Activated T-cell treated with anti-CD3 and anti-CD28 coated beads for 48 hours (primary cell): ENCODE results near the gene MAGI3.
"Not testable (repeated sequence)": the region's sequence is repeated elsewhere in the genome, so short reads cannot be mapped to it uniquely, and the experiment has no call there.

ENCODE experiments used
- DNase-seq: peaks from one replicate; pipeline ENCODE4 v3.0.0-alpha.2; 2020; ENCODE audit warnings: low read depth

MAGI3 gene

GRCh38 chr1:113692824-113693431 is 302.6 kb downstream of the MAGI3 start:
- no peak for DNase-seq

GRCh38 chr1:113694910-113695309 is 304.6 kb downstream of the MAGI3 start:
- no peak for DNase-seq

- DNase-seq: no peak
Measured at GRCh38 chr1:113701429-113701828, 311.1 kb downstream of the MAGI3 start.

- DNase-seq: no peak
Measured at GRCh38 chr1:113714606-113715269, 324.4 kb downstream of the MAGI3 start.

- DNase-seq: not testable (repeated sequence)
Measured at GRCh38 chr1:113717506-113717905, 327.2 kb downstream of the MAGI3 start.

GRCh38 chr1:113718621-113719020 is 328.3 kb downstream of the MAGI3 start:
- DNase-seq: not testable (repeated sequence)

DNA sequence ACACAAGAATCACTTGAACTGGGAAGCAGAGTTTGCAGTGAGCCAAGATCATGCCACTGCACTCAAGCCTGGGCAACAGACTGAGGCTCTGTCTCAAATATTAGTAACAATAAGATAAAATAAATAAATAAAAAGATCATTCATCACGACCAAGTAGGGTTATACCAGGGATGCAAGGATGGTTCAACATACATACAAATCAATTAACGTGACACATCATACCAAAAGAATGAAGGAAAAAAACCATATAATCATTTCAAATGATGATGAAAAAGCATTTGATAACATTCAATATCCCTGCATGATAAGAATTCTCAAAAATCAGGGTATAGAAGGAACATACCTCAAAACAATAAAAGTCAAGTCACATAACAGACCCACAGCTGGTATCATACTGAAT is 330.7 kb downstream of the MAGI3 start:
- no peak for DNase-seq

- DNase-seq: no peak
Measured at GRCh38 chr1:113732802-113733201, 342.5 kb downstream of the MAGI3 start.

DNA sequence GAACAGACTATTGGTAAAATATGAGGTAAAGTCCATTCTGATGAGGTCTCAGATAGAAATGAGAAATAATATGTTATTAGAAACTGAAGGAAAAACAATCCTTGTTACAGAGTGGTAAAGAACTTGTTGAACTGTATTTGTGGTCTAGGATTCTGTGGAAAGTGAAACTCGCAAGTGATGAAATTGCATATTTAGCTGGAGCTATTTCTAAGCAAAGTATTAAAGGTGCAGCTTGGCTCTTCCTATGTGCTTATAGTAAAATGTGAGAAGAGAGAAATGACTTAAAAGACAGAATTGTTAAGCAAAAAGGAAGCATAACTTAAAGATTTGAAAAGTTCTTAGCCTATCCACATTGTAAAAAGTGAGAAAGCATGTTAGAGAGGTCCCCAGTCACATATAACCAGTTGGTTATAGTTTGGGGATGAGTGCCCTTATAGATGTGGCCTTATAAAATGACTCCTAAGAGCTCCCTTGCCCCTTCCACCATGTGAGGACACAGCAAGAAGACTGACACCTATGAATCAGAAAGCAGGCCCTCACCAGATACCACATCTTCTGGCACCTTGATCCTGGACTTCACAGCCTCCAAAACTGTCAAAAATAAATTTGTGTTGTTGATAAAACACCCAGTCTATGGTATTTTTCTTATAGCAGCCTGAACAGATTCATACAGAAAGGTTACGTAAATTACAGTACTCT is 344.2 kb downstream of the MAGI3 start:
- no peak for DNase-seq
